ENCODE results near the gene PPP1R37.

Gene PPP1R37

DNA sequence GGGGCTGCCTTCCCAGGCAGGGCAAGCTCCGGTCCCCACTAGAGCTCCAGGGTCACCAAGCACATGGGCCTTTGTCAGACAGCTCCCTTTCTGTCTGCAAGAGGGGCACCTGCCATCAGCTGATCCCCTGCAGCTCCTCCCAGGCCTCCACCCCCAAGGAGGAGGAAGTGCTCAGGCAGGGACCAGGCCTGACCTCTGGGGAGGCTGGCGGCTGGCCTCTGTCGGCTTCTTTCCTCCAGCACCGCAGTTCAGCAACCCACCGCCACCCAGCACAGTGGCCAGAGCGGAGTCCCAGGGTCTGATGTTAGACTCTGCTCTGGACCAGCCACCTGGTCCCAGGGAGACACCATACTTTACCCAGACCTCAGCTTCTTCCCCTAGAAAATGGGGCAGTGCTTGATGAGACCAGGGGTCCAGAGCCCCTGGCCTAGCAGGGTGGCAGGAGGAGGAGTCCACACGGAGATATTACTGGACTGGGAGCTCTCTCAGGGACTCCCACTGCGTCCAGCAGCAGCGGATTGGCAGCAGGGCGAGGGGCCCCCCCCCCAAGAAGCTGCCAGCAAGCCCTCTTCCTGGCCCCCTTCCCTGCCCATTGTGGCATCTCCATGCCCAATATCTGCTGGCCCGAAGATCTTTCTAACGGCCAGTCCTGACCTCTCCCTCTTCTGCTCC, 43.7 kb downstream of the PPP1R37 start:
- no peak overlapping the region for H3K4me3 ChIP-seq (ENCODE audit: low read length)

DNA sequence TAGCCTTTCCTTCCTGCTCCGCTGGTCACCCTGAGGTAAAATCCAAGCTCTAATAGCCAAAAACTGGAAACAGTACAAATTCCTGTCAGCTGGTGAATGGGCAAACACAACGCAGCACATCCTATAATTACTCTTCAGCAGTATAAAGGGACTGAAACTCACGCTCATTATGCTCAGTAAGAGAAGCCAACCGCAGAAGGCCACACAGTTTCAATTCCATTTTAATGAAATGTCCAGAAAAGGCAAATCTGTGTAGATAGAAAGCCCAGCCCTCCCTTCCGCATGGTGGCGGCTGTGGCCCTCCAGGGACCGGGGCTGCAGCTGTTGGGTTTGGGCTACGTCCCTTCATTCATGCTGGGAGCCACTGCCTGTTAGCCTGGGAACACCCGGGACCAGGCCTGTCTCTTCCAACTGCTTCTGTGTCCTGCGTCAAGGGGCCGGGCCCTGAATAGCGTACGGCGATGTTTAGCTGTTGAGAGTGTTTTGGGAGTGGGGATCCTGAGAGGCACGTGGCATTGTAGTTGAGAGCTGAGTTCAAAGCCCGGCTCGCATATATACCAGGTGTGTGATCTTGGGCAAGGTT, 44.3 kb downstream of the PPP1R37 start:
- Histone ChIP-seq H3K27me3 (ENCODE audit: control insufficient read depth, insufficient read depth, low read length) (no peaks in the 10 kb centered on the region), H3K4me1 (ENCODE audit: control insufficient read depth, low read depth, low read length) (peaks cover 8% of the 10 kb centered on the region), H3K27ac (ENCODE audit: low read length) (no peak overlapping the region), H3K9me3 (ENCODE audit: control insufficient read depth, low read depth, low read length) (no peaks in the 10 kb centered on the region), H3K36me3 (ENCODE audit: control insufficient read depth, low read depth, low read length) (peaks cover 2% of the 10 kb centered on the region), H3K4me3 (ENCODE audit: low read length) (no peak overlapping the region), H3K9ac (ENCODE audit: low read length) (no peak overlapping the region)

More for the DNA sequence above, 43.7 kb downstream of the PPP1R37 start:
- Histone ChIP-seq H3K27ac (ENCODE audit: low read length) (no peak overlapping the region), H3K4me1 (ENCODE audit: control insufficient read depth, low read depth, low read length) (peaks cover 8% of the 10 kb centered on the region), H3K36me3 (ENCODE audit: control insufficient read depth, low read depth, low read length) (no peaks in the 10 kb centered on the region), H3K9me3 (ENCODE audit: control insufficient read depth, low read depth, low read length) (no peaks in the 10 kb centered on the region), H3K9ac (ENCODE audit: low read length) (no peak overlapping the region), H3K27me3 (ENCODE audit: control insufficient read depth, insufficient read depth, low read length) (no peaks in the 10 kb centered on the region)

DNA sequence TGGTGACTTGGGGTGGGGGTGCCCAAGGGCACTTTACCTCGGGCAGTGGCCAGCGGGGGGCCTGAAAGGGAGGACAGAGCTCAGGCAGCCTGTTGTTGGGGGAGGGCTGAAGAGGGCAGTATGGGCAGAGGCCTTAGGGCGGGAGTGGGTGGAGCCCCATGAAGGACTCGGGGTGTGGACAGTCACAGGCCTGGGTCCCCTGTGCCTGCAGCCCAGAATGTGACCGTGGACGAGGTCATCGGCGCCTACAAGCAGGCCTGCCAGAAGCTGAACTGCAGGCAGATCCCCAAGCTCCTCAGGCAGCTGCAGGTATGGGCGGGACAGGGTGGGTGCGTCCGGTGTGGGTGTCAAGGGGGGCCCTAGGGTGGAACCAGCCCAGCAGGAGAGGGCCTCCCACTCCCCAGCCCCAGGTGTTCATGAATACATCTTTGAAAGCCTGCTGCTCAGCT, 45.3 kb downstream of the PPP1R37 start:
- H3K27ac ChIP-seq (ENCODE audit: low read length) = no peak overlapping the region
- no peak overlapping the region for H3K9ac ChIP-seq (ENCODE audit: low read length)
- H3K27me3 ChIP-seq (ENCODE audit: control insufficient read depth, insufficient read depth, low read length) = no peaks in the 10 kb centered on the region
- H3K4me3 ChIP-seq (ENCODE audit: low read length) = no peak overlapping the region
- peaks cover 8% of the 10 kb centered on the region for H3K4me1 ChIP-seq (ENCODE audit: control insufficient read depth, low read depth, low read length)
- no peaks in the 10 kb centered on the region for H3K9me3 ChIP-seq (ENCODE audit: control insufficient read depth, low read depth, low read length)
- peaks cover 4% of the 10 kb centered on the region for H3K36me3 ChIP-seq (ENCODE audit: control insufficient read depth, low read depth, low read length)

DNA sequence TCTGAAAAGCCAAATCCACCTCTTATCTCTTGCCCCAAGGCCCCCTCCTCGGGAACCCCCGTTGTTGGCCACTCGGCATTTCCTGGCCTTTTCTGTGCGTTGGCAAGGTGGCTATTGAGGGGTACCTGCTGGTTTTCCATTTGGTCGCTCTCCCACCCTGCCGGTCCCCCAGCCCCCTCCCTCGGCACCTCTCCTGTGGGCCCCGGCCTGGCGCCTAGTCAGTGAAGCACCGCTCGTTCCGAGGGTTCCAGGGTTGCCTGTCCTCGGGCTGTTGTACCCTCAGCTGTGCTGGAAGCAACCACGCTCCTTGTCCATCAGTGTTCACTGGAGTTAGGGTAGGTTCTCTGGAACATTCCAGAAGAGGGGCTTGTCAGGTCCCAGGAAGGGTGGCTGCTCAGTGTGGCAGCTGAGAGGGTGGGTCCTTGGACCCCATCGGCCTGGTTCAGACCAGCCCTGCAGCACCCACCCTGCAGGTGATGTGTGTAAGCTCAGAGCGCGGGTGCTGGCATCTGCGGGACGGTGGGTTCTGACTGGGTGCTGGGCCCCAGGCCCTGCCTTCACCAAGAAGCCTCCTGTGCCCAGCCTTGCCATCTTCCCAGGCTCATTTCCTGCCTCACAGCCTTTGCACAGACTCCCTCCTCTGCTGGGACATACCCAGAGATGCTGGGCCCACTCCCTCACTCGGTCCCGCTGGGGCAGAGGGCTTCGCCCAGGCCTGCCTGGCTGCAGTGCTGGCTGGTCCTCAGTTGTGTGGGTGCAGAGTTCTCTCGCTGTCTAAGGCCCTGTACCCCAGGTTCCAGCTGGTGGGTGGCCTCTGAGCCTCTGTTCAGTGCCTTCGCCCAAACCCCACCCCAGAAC, 46.5 kb downstream of the PPP1R37 start:
- H3K4me3 ChIP-seq (ENCODE audit: low read length) = no peak overlapping the region
- H3K36me3 ChIP-seq (ENCODE audit: control insufficient read depth, low read depth, low read length) = peaks cover 4% of the 10 kb centered on the region
- no peak overlapping the region for H3K9ac ChIP-seq (ENCODE audit: low read length)
- peaks cover 8% of the 10 kb centered on the region for H3K4me1 ChIP-seq (ENCODE audit: control insufficient read depth, low read depth, low read length)
- H3K27me3 ChIP-seq (ENCODE audit: control insufficient read depth, insufficient read depth, low read length) = no peaks in the 10 kb centered on the region
- no peak overlapping the region for H3K27ac ChIP-seq (ENCODE audit: low read length)
- no peaks in the 10 kb centered on the region for H3K9me3 ChIP-seq (ENCODE audit: control insufficient read depth, low read depth, low read length)

DNA sequence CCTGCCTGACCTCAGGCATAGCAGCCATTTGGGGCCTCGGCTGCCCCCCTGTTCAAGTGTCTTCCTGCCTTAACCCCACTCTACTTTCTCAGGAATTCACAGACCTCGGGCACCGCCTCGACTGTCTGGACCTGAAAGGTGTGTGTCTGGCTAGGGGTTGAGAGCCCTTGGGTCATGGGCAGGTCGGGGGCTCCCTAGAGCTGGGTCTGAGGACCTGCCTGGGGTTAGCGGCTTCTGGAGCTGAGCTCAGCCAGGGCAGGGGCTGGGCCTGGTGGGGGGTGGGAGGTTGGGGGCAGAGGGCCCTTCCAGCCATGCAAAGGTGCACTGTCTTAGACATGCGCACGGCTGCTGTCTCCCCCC, 47.1 kb downstream of the PPP1R37 start:
- H3K9me3 ChIP-seq (ENCODE audit: control insufficient read depth, low read depth, low read length) = no peaks in the 10 kb centered on the region
- no peak overlapping the region for H3K27ac ChIP-seq (ENCODE audit: low read length)
- H3K9ac ChIP-seq (ENCODE audit: low read length) = no peak overlapping the region
- peaks cover 4% of the 10 kb centered on the region for H3K36me3 ChIP-seq (ENCODE audit: control insufficient read depth, low read depth, low read length)
- H3K4me3 ChIP-seq (ENCODE audit: low read length) = no peak overlapping the region
- H3K4me1 ChIP-seq (ENCODE audit: control insufficient read depth, low read depth, low read length) = peaks cover 8% of the 10 kb centered on the region
- H3K27me3 ChIP-seq (ENCODE audit: control insufficient read depth, insufficient read depth, low read length) = no peaks in the 10 kb centered on the region

DNA sequence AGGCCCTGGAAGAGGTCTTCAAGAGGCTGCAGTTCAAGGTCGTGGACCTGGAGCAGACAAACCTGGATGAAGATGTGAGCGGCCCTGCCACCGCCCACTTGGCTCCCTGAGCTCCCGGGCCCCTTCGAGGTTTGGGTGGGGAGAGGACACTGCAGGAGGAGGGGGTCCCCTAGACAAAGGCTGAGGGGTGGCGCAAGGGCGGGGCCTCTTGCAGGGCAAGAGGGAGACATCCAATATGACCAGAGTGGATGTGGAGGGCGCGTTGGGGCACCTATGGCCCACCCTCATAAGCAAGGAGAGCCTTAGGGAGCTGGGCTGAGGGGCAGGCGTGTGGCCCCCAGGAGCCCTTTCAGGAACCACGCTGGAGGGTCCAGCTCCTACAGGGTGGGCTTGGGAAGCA, 47.6 kb downstream of the PPP1R37 start:
- Histone ChIP-seq H3K9ac (ENCODE audit: low read length) (no peak overlapping the region), H3K36me3 (ENCODE audit: control insufficient read depth, low read depth, low read length) (peaks cover 4% of the 10 kb centered on the region), H3K9me3 (ENCODE audit: control insufficient read depth, low read depth, low read length) (no peaks in the 10 kb centered on the region), H3K27ac (ENCODE audit: low read length) (no peak overlapping the region), H3K4me1 (ENCODE audit: control insufficient read depth, low read depth, low read length) (peaks cover 8% of the 10 kb centered on the region), H3K27me3 (ENCODE audit: control insufficient read depth, insufficient read depth, low read length) (no peaks in the 10 kb centered on the region), H3K4me3 (ENCODE audit: low read length) (no peak overlapping the region)

DNA sequence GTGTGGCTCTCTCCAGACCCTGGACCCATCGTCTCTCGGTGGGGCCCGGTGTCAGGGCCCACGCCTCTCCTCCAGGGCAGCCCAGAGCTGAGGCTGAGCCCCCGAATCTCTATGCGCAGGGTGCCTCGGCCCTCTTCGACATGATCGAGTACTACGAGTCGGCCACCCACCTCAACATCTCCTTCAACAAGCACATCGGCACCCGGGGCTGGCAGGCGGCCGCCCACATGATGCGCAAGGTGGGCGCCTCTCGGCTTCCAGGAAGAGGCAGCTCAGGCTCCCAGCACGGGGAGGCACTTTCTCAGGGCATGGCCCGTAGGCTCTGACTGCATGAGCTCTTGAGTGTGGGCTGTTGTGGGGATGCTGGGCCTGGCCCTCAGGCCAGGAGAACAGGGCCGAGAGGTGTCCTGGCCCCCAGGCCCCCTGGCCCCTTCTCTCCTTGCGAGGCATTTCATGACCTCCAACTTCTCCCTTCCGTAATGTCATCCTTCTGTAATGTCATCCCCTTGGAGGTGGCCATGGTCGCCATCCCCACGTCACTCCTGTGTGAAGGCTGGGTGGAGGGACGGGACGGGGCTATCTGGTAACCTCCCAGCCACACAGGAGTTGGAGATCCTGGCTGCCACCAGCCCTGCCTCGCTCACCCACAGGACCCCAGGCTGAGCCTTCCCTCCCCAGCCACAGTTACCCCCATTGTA, 48.4 kb downstream of the PPP1R37 start:
- Histone ChIP-seq H3K9me3 (ENCODE audit: control insufficient read depth, low read depth, low read length) (no peaks in the 10 kb centered on the region), H3K4me1 (ENCODE audit: control insufficient read depth, low read depth, low read length) (peaks cover 6% of the 10 kb centered on the region), H3K36me3 (ENCODE audit: control insufficient read depth, low read depth, low read length) (peaks cover 4% of the 10 kb centered on the region), H3K9ac (ENCODE audit: low read length) (no peak overlapping the region), H3K27ac (ENCODE audit: low read length) (no peak overlapping the region), H3K27me3 (ENCODE audit: control insufficient read depth, insufficient read depth, low read length) (no peaks in the 10 kb centered on the region), H3K4me3 (ENCODE audit: low read length) (no peak overlapping the region)

DNA sequence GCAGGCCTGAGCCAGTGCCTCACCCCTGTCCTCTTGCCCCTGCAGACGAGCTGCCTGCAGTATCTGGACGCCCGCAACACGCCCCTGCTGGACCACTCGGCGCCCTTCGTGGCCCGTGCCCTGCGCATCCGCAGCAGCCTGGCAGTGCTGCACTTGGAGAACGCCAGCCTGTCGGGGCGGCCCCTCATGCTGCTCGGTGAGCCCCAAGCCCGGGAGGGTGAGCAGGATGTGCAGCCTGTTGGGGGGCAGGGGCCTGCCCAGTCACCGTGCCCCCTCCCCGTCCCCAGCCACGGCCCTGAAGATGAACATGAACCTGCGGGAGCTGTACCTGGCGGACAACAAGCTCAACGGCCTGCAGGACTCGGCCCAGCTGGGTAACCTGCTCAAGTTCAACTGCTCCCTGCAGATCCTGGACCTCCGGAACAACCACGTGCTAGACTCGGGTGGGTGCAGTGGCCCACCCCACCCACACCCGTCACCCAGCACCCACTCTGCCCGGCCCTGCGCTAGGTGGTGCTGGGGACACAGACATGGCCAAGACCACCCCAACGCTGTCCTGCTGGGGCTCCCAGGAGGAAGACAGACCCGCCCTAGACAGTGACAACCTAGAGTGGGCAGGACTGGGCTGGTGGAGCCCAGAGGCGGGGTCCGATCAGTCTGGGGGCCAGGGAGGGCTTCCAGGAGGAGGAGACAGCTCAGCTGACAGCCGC, 49.2 kb downstream of the PPP1R37 start:
- Histone ChIP-seq H3K27ac (ENCODE audit: low read length) (no peak overlapping the region), H3K36me3 (ENCODE audit: control insufficient read depth, low read depth, low read length) (peaks cover 4% of the 10 kb centered on the region), H3K27me3 (ENCODE audit: control insufficient read depth, insufficient read depth, low read length) (no peaks in the 10 kb centered on the region), H3K4me3 (ENCODE audit: low read length) (no peak overlapping the region), H3K4me1 (ENCODE audit: control insufficient read depth, low read depth, low read length) (peaks cover 3% of the 10 kb centered on the region), H3K9me3 (ENCODE audit: control insufficient read depth, low read depth, low read length) (no peaks in the 10 kb centered on the region), H3K9ac (ENCODE audit: low read length) (no peak overlapping the region)

DNA sequence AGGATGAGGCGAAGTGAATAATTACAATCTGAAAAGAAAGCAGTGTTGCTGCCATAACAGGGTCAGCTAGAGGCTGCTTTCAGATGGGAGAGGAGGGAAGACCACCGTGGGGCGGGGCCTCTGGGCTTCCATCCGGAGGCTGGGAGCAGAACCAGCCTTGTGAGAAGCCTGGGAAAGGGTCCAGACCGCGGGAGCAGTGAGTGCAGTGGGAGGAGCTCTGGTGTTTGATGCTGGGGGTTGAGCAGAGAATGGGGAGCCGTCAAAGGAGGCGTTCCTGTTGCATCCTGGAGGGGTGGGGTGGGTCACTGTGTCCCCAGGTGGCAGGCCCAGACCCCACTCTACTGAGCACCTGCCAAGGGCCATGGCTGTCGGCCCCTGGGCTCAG, 49.7 kb downstream of the PPP1R37 start:
- H3K36me3 ChIP-seq (ENCODE audit: control insufficient read depth, low read depth, low read length) = peaks cover 4% of the 10 kb centered on the region
- no peak overlapping the region for H3K27ac ChIP-seq (ENCODE audit: low read length)
- no peaks in the 10 kb centered on the region for H3K27me3 ChIP-seq (ENCODE audit: control insufficient read depth, insufficient read depth, low read length)
- no peak overlapping the region for H3K9ac ChIP-seq (ENCODE audit: low read length)
- H3K4me1 ChIP-seq (ENCODE audit: control insufficient read depth, low read depth, low read length) = peaks cover 3% of the 10 kb centered on the region
- no peak overlapping the region for H3K4me3 ChIP-seq (ENCODE audit: low read length)
- no peaks in the 10 kb centered on the region for H3K9me3 ChIP-seq (ENCODE audit: control insufficient read depth, low read depth, low read length)

DNA sequence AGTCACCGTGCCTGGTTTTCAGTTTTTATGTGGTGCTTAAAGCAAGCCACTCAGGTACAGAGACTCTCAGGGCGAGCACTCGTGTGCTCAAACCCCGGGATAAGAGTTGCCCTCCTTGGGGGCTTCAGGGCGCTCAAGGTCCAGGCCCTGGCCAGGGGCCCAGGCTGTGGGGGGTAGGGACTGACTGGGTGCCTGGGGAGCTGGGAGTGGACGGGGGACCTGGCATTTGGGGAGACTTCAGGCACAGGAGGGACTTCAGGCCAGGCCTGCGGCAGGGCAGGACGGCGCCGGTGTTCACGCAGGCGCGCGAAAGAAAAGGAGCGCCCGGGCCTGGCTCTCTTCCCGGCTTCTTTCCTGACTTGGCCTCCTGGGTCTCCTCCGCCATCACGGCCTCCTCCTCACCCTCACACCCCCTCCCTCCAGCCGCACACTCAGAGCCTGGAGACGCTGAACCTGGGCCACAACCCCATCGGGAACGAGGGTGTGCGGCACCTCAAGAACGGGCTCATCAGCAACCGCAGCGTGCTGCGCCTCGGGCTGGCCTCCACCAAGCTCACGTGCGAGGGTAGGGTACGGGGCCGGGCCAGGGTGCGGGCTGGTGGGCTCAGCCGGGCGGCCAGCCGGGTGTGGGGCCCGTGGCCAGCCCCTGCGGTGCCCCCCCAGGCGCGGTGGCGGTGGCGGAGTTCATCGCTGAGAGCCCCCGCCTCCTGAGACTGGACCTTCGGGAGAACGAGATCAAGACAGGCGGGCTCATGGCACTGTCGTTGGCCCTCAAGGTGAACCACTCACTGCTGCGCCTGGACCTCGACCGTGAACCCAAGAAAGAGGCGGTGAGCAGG, 51.7 kb downstream of the PPP1R37 start:
- Histone ChIP-seq H3K9ac (ENCODE audit: low read length) (no peak overlapping the region), H3K27ac (ENCODE audit: low read length) (no peak overlapping the region), H3K9me3 (ENCODE audit: control insufficient read depth, low read depth, low read length) (no peaks in the 10 kb centered on the region), H3K4me1 (ENCODE audit: control insufficient read depth, low read depth, low read length) (no peaks in the 10 kb centered on the region), H3K36me3 (ENCODE audit: control insufficient read depth, low read depth, low read length) (peaks cover 4% of the 10 kb centered on the region), H3K27me3 (ENCODE audit: control insufficient read depth, insufficient read depth, low read length) (no peaks in the 10 kb centered on the region), H3K4me3 (ENCODE audit: low read length) (no peak overlapping the region)

All from iPS-18a (cell line).